GM19035 (cell line): ENCODE results near the gene HES5.

ENCODE experiments used
- ATAC-seq: cut with Tn5 transposase; IDR thresholded peaks from one replicate; pipeline ENCODE4 v1.9.1; 2021; ENCODE audit not compliant: unreplicated experiment

Gene HES5

DNA sequence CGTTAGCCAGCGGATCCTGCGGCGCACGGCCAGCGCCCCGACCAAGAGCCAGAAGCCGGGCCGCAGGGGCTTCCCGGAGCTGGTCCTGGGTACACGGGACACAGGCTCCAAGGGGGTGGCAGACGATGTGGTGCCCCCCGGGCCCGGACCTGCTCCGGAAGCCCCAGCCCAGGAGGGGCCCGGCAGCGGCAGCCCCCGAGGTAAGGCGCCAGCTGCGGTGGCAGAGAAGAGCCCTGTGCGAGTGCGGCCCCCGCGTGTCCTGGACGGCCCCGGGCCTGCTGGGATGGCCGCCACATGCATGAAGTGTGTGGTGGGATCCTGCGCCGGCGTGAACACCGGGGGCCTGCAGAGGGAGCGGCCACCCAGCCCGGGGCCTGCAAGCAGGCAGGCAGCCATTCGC, 27.9 kb downstream of the HES5 start:
- ATAC-seq, result no peak

DNA sequence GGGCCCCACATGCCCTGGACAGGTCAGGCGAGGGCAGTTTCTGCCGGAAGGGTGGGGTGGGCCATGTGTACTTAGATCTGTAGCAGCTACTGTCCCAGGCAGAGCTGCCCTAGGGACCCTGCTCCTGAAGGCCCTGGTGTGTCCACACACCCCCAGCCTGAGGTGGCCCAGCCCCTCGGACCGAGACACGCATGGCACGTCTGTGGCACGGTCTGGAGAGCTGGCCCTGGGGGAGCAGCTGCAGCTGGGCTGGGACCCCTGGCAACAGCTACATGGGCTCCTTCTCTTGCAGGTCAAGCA, 28.3 kb downstream of the HES5 start:
- ATAC-seq, result no peak

DNA sequence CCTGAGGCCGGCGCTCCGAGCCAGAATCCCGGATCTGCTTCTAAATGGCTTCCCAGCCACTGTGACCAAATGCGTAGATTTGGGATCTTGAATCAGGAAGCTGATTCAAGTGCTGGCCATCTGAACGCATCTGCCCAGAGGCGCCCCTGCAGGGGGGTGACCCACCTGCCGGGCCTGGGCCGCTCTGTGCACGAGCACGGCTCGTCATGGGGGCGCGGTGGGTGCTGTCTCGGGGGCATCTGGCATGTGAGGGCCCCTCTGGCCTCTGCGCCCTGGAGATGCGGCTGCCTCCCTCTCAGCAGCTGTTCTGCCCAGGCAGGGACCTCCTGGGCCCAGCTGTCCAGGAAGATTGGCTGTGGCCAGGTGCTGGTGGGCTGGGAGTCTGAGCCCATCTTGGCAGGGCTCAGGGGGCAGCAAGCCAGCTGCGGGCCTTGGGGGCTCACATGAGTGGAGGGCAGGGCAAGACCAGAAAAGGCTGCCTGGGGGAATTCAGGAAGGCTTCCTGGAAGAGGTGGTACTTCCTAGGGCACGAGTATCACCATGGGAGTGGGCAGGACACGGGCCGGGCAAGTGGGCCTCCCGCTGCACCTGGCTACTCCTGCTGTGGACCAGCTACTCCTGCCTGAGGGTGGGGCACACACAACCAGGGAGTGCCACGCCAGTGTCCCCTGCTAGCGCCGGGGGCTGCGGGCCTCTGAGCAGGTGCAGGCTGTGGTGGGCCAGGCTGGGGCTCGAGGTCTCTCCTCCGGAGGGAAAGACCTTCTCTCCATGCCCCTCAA, 28.8 kb downstream of the HES5 start:
- no peak for ATAC-seq

DNA sequence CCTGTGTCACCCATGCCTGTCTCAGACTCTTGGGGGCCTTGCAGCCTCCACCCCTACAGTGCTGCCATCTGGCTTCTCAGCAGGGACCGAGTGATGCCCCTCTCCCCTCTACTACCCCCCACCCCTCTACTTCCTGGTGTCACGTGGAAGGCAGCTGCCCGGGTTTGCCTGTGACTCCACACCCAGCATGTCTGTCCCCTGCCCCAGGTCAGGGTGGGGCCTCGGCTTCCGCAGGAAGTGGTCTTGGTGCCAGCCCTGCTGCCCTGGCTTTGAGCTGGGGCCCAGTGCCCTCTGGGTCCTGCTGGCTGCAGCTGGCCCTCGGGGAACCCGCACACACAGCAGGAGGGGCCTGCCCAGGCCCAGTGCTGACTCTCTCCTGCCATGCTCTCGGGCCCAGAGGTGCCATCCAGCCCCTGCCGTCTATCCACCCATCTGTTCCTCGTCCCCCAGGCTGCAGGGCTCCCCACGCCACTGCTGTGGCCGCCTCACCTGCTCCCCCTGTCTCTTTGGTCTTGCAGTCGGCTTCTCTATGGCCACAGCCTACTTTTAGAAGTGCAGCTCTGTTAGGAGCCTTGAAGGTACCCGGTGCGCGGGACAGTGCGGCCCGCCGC, 30.0 kb downstream of the HES5 start:
- ATAC-seq, result no peak

DNA sequence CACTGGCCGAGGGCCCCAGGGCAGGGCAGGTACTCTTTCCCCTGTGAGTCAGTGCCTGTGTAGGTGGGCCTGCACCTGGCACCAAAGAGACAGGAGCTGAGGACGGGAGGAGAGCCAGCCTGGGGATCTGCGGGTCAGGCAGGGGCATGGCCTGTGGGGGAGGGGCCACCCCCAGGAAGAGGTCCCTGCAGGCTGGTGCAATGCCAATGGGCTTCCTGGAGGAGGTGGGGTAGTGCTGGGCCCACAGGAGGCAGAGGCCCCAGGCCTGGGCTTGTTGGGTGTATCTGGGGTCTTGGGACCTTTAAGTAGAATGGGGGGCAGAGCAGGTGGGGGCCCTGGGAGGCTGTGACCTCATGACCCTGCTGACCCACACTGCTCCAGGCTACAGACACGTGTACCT, 30.8 kb downstream of the HES5 start:
- ATAC-seq, result no peak

DNA sequence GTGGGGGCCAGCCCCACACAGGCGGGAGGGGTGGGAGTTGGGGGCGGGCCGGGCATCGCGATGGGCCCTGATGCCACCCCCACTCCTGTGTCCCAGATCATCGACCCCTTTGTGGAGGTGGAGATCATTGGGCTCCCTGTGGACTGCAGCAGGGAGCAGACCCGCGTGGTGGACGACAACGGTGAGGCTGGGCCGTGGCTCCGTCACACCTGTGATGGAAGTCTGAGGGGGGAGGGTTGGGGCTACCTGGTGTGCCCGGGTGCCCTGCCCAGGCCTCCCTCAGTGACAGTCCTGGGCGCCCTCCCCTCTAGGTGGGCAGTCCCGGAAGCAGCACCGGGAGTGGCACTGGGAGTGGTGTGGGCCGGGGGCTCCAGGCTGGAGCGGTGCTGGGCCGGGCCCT, 31.4 kb downstream of the HES5 start:
- no peak for ATAC-seq

DNA sequence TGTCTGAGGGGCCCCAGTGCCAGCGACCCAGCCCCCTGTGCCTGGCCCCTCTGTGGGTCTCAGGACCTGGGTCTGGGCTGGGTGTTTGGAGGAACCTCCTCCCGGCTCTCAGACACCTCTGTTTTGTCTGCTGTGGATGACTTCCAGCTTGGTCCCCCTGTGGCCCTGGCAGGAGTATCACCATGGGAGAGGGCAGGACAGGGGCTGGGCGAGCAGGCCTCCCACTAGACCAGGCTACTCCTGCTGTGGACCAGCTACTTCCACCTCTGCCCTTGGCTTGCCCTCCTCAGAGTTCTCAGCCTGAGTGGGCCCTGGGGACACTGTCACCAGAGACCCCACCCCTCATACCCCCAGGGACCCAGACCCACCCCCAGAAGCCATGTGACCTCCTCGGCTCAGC, 32.2 kb downstream of the HES5 start:
- ATAC-seq, result no peak

DNA sequence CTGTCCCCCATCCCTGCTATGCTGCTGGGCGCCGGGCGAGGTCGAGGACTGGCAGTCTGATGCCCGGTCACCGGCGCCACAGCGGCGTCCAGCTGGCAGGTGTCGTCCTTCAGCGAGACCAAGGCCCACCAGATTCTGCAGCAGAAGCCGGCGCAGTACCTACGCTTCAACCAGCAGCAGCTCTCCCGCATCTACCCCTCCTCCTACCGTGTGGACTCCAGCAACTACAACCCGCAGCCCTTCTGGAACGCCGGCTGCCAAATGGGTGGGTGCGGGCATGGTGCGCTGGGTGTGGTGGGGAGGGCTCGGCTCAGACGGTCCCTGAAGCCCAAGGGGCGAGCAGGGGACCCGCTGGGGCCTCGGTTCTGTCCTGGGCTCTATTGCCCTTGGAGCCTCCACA, 33.3 kb downstream of the HES5 start:
- ATAC-seq, result no peak

DNA sequence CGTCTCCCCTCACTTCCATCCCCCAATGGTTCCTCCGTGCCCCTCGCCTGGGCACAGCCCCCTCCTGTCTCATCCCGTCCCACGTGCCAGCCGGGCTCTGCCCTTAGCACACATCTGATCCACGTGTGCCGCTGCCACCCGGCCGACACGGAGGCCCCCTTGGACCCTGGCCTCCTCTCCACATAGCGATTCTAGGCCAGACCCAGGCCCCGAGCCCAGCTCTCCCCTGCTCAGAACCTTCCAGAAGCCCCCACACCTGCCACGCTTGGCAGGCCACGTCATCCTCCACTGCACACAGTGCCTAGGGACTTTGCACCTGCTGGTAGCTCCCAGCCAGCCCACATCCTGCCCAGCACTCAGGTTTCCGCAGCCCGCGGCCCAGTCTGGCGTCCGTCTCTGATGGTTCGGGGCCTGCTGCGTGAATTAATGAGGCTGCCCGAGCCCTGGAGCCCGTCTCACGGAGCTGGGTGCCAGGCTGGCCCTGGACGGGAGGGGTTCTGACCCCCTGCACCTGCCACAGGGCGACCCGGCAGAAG, 33.9 kb downstream of the HES5 start:
- no peak for ATAC-seq

DNA sequence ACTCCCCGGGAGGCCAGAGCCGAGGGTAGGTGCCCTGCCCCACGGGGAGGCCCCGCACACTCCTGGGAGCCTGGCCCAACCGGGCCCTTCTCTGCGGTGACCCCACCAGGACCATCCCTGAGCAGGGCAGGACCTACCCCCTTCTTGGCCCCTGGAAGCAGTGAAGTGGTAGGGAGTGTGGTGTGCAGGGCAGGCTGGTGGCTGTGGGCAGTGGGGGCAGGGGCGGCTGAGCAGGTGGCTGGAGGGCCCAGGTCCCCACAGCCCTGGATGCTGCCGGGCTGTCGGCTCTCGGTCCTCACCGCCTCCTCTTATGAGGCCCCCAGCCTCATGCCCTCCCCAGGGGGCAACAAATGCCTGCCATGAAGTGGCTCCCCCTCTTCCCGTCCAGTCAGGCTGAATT, 34.5 kb downstream of the HES5 start:
- no peak for ATAC-seq

DNA sequence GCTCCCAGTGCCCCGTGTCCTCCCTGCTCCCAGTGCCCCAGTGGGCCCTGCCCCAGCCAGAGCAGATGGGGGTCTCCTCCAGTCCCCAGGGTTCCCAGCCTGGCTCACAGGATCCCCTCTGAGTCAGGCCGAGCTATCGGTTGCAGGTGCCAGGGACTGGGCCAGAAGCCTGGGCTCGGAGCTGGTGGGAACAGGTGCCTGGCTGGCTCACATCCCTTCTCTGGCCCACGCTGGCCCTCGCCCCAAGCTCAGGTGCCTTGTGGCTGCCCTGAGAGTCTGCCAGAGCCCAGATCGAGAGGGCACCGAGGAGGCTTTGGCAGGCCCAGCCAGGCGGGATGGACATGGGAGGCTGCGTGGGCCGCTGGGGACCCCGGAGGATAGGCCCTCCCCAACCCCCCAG, 35.0 kb downstream of the HES5 start:
- no peak for ATAC-seq

DNA sequence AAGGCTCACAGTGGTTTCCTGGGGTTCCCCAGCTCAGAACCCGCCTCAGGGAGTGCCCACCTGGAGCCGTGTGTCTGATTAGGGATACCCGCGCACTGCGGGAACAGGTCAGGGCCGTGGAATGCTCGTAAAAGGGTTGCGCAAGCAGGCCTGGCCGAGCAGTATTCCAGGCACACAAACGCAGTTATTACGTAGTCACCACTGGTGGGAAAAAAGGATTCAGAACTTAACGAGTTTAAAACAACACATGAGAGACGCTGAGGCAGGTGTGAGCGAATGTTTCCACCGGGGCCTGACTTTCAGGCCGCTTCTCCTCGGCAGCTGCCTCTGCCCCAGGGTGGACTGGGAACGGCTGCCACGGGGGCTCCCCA, 35.8 kb downstream of the HES5 start:
- ATAC-seq, result no peak

DNA sequence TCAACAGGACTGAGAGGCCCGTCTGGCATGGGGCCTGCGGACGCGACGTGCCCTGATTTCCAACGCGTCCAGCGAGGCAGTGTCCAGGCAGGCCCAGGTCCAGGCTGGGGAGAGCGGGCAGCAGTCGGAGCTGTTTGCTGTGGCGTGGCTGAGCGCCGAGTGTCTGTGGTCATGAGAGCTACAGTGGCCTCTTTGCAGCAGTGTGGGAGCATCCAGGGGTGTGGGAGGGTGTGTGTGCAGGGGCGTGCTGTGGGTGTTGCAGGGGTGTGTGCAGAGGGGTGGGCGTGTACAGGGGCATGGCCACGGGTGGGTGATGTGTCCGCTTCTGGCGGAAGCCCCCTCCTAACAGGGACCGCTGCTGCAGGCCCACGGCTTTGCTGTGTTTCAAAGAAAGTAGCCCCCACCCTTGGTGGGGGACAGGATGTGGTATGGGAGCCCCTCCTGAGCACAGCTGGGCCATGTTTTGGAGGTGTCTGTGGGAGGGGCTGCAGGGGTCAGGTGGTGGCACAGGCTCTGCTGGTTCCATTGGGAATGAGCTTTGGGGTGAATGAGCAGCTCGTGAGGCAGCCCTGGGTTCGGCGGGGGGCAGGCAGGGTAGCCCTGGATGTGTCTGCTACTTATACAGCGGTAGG, 36.3 kb downstream of the HES5 start:
- ATAC-seq, result no peak

DNA sequence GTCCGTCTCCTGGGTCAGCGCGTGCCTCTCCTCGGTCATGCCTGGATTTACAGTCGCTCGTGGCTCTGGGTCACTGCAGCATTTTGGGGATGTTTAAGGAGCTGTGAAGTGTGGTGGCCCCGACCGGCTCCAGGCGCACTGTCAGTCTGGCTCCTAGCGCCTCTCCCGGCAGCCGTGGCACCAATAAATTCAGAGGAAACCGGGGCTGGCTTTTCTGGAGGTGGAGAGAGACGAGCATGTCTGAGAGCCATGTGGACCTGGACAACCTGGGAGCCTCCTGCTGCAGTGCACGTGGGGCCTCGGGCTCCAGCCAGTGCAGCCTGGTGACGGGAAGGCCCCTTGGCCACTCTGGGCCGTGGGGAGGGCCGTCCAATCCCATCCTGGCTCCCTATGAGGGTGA, 36.8 kb downstream of the HES5 start:
- no peak for ATAC-seq

DNA sequence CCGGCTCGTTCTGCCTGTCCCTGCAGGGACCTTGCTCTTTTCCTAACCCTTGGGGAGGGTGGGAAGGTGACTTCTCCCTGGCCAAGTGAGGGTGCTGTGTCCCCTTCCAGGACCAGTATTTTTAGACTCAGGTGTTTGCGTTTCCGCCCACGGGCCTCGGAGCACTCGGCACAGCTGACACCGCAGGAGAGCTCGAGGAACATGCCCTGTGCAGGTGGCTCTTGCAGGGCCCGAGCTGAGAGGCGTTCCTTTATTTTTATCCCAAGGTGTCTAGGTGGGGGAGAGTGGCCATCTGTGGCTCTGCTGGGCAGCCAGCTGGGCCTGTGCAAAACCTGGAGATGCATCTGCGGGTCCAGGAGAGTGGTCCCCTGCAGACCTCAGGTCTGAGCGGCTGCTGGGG, 38.0 kb downstream of the HES5 start:
- no peak for ATAC-seq

DNA sequence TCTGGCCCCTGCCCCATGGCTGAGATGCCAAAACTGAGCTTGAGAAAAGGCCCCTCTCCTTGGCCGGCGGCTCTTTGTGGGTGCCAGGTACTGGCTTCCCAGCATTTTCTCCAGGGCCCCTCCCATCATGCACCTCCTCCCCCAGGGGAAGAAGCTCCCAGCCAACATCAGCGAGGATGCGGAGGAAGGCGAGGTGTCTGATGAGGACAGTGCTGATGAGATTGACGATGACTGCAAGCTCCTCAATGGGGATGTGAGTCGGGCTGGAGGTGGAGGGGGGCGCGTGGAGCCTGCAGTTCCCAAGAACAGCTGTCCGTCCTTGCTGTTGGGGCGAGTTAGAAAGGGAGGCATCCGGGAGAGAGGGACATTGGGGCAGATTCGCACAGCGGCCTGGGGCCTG, 40.4 kb downstream of the HES5 start:
- ATAC-seq, result no peak

DNA sequence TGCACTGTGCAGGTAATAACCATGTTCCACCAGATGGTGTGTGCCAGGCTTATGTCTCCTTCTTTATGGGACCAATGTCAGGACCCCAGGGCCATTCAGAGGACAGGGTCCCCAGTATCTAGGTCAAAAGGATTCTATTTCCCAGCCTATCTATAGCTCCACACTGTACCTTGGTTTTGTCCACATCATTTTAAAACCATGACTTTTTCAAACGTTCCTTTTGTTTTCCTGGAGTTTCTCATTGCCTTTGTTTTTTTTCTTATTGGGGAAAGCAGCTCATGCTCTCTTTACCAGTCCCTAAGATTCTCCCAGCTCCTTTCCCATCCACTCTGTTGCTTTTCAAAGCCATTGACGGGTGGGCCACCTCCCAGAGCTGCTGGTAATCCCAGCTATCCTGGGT, 41.4 kb downstream of the HES5 start:
- no peak for ATAC-seq

DNA sequence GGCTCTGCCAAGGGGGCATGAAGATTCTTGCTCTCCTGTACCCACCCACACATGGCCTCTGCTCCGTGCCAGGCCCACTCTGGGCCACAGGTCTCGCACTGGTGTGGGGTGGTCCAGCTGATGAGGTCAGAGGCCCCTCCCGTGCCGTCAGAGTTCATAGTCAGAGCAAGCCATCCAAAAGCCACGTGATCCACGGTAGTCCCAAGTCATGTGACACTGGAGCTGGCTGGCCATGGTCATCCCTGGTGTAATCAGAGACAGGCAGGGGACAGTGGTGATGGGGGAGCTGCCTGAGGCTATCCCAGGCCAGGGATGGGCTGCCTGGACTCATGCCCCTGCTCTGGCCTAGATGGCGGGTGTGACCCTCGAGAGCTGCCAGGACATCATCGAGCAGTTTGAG, 43.5 kb downstream of the HES5 start:
- no peak for ATAC-seq

DNA sequence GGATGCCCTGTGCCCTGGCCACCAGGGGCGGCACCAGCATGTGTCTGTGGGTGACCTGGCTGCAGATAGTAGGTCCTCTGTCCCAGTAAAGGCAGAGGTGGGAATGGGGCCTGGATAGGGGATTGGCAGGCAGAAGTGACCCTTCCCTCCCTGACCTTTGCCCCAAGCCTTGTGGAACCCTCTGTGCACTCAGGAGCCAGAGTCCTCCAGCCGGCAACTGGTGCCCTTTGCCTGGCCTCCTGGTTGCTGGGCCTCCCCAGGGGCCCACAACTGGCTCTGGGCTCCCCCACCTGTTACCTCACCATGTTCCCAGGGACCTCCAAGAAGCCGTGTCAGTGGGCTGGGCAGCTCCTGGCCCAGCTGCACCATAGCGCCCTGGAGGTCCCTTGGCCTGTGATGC, 44.0 kb downstream of the HES5 start:
- ATAC-seq, result no peak

DNA sequence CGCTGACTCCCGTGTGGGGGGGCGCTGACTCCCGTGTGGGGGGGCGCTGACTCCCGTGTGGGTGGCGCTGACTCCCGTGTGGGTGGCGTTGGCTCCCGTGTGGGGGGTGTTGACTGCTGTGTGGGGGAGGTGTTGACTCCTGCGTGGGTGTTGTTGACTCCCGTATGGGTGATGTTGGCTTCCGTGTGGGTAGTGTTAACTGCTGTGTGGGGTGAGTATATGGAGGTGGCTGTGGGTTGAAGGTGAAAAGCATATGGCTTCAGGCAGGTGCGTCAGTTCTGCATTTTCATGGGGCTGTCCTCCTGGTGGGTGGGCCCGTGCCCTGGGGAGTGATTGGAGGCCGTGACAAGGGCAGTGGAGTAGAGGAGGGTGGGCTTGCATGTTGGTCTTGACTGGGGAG, 46.1 kb downstream of the HES5 start:
- no peak for ATAC-seq

DNA sequence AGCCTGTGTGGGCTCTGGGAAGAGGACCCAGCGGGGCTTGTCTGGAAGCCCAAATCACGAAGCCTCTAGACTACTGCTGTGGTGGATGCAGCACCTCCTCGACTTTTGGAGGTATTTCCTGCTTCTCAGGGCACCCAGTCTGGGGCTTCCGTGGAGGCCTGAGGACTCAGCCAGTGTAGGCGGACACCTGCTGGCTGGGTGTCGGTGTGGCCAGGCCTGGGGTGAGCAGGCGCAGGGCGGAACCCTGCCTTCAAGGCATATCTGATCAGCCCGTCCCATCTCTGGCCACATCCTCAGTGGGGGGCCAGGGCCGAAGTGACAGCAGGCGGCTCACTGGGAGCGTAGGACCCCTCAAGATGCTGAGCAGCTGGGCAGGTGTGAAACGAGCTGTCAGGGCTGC, 47.0 kb downstream of the HES5 start:
- no peak for ATAC-seq

DNA sequence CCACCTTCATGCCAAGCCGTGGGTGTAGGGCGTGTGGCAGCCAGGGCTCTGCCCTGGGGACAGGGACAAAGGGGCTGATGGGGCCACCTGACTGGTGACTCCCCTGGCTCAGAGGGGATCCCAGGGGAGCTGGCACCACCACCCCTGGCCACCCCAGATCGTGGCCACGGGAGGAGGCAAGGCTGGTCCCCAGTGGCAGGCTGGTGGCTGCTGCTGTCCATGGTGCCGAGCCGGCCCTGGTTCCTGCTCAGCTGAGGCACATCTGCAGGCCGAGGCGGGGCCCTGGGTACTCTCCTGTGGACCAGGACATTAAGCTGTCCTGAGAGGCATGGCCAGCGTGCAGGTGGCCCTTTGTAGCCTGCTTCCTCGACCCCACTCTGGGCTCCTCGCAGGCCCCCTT, 47.5 kb downstream of the HES5 start:
- no peak for ATAC-seq

DNA sequence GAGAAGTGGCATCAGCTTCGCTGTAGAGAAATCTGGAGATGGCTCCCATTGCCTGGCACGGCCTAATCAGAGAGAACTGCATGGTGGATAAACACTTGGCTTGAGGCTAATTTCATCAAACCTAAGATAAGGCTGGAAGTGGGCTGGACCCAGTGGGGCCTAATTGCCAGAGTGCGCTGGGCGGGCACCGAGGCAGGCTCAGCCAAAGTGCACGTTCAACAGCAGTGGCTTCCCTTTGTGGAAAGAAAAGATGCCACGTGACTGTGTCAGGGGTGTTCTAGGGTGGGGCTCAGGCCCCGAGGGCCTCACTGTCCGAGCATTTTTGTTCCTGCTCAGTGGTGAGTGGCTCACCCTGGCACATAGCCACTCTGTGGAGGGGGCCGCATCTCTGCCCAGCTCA, 48.2 kb downstream of the HES5 start:
- no peak for ATAC-seq
